ENCODE results near the gene CCDC177.

Gene CCDC177

GRCh38 chr14:69582829-69583228 is 8.2 kb upstream of the CCDC177 start:
- Mint-ChIP-seq H3K27ac (no peak overlapping the region), H3K27me3 (peaks cover 3% of the 10 kb centered on the region), H3K9me3 (ENCODE audit: low read depth) (no peaks in the 10 kb centered on the region), H3K4me1 (ENCODE audit: low read depth) (no peaks in the 10 kb centered on the region), H3K4me3 (no peak overlapping the region), H3K36me3 (peaks cover 2% of the 10 kb centered on the region)

DNA sequence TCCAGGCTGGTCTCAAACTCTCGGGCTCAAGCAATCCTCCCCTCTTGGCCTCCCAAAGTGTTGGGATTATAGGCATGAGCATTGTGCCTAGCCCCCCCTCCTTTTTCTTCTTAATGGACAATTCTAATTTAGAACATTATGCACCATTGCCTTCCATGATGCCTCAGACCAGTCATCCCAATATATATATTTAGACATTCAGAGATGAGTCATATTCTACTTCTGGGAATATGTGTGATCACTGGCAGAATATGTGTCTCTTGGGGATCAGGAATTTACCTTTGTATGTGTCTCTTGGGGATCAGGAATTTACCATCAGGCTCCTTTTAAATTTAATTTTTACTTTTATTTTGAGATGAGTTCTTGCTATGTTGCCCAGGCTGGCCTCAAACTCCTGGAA is 7.5 kb upstream of the CCDC177 start:
- peaks cover 2% of the 10 kb centered on the region for H3K36me3 Mint-ChIP-seq

DNA sequence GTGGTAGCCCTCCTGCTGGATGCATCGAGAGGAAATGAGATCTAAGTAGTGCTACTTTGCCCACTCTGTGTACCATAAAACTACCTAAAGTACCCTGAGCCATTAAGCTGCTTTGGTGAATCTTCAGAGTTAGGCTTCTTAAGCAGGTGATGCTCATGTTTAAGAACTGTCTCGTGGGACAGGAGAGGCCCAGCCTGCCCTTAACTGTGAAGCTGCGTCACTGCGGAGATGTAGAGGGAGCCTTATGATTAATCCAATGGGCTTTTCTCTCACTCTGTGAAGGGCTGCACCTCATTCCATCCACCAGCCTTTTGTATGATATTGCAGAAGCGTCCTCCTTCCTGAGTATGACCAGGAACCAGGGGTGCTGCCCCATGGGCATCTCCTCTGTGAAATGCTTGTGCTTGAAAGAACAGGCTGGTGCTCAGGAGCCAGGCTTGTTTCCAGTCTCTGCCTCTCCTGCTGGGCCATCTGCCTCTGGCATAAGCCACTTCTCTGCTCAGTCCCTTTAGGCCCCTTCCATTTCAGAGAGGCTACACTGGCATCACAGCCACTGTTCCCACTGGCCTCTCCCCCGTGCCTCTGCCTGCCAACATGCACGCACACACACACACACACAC is 6.8 kb upstream of the CCDC177 start:
- Mint-ChIP-seq H3K27ac (no peak overlapping the region), H3K27me3 (peaks cover 7% of the 10 kb centered on the region), H3K9me3 (ENCODE audit: low read depth) (no peaks in the 10 kb centered on the region), H3K4me1 (ENCODE audit: low read depth) (no peaks in the 10 kb centered on the region), H3K36me3 (peaks cover 2% of the 10 kb centered on the region), H3K4me3 (no peak overlapping the region)

More for the DNA sequence above, 7.5 kb upstream of the CCDC177 start:
- Mint-ChIP-seq H3K9me3 (ENCODE audit: low read depth) (no peaks in the 10 kb centered on the region), H3K4me1 (ENCODE audit: low read depth) (no peaks in the 10 kb centered on the region), H3K4me3 (no peak overlapping the region), H3K27me3 (peaks cover 3% of the 10 kb centered on the region), H3K27ac (no peak overlapping the region)

GRCh38 chr14:69580009-69580577 is 5.4 kb upstream of the CCDC177 start:
- no peak overlapping the region for H3K27ac Mint-ChIP-seq
- peaks cover 2% of the 10 kb centered on the region for H3K36me3 Mint-ChIP-seq

DNA sequence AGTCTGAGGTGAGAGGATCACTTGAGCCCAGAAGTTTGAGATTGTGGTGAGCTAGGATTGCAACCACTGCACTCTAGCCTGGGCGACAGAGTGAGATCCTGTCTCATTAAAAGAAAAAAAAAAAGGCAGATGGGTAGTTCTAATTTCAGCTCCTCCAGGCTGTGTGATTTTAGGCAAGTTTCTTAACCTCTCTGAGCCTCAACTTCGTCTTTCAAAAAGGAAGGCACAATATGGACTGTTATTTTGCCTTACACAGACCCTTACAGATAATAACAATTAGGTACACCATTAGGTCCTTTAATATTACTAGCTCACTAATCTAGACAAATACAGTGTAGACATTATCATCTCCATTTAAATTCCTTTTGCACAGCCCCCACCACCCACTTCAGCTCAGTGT is 4.8 kb upstream of the CCDC177 start:
- H3K36me3 Mint-ChIP-seq: peaks cover 2% of the 10 kb centered on the region
- no peak overlapping the region for H3K4me3 Mint-ChIP-seq
- H3K27me3 Mint-ChIP-seq: peaks cover 14% of the 10 kb centered on the region
- H3K4me1 Mint-ChIP-seq (ENCODE audit: low read depth): peaks cover 3% of the 10 kb centered on the region
- no peaks in the 10 kb centered on the region for H3K9me3 Mint-ChIP-seq (ENCODE audit: low read depth)
- H3K27ac Mint-ChIP-seq: no peak overlapping the region

More at GRCh38 chr14:69580009-69580577, 5.4 kb upstream of the CCDC177 start:
- Mint-ChIP-seq H3K4me1 (ENCODE audit: low read depth) (no peaks in the 10 kb centered on the region), H3K4me3 (no peak overlapping the region), H3K27me3 (peaks cover 15% of the 10 kb centered on the region), H3K9me3 (ENCODE audit: low read depth) (no peaks in the 10 kb centered on the region)

DNA sequence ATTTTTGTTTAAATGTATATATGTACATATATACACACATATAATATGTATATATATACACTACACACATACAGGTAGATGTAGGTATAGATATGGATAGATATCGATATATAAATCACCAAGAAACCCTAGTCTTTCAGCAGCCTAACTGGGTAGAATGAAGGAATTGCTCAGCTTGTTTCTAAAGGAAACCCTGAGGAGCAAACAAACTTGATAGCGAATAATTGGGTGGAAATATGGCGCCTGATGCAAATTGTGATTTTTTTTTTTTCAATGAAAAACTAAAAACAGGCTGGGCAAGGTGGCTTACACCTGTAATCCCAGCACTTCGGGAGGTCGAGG is 254 bp upstream of the CCDC177 start:
- Mint-ChIP-seq H3K27me3 (peaks cover 27% of the 10 kb centered on the region), H3K36me3 (peaks cover 2% of the 10 kb centered on the region), H3K9me3 (ENCODE audit: low read depth) (no peaks in the 10 kb centered on the region), H3K4me3 (peak overlapping the region; percentile 93), H3K27ac (no peak overlapping the region), H3K4me1 (ENCODE audit: low read depth) (peaks cover 11% of the 10 kb centered on the region)

GRCh38 chr14:69573831-69574262 is 824 bp downstream of the CCDC177 start:
- H3K9me3 Mint-ChIP-seq (ENCODE audit: low read depth): no peaks in the 10 kb centered on the region
- H3K27me3 Mint-ChIP-seq: peaks cover 36% of the 10 kb centered on the region
- H3K4me1 Mint-ChIP-seq (ENCODE audit: low read depth): peaks cover 11% of the 10 kb centered on the region
- no peak overlapping the region for H3K27ac Mint-ChIP-seq
- peaks cover 2% of the 10 kb centered on the region for H3K36me3 Mint-ChIP-seq
- H3K4me3 Mint-ChIP-seq: peak overlapping the region; percentile 93

DNA sequence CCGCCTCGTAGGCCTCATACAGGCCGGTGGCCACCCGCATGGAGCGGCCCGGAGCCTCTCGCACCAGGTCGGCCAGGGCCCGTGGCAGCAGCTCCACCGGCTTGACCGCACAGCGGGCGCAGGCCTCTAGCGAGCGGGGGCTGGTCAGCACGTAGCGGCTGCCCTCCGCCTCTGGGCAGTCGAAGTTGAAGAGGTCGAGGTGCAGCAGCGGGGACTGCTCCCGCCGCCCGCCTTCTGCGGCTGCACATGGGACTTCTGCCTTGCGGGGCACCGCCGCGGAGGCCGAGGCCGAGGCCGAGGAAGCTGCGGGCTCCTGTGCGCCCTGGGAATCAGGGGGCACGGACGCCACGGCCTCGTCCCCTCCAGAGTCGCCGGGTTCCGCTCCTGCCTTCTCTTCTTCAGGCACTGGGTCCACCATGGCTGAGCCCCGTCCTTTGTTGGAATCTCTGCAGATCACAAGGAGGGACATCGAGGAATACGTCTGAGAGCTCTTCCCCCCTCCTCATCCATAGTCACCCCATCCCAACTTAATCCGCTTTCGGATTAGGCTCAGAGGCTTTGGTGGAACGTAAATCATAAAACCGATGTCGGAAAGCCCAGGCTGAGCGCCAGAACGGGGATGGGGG is 1.4 kb downstream of the CCDC177 start:
- Mint-ChIP-seq H3K27me3 (peaks cover 38% of the 10 kb centered on the region), H3K27ac (no peak overlapping the region), H3K9me3 (ENCODE audit: low read depth) (no peaks in the 10 kb centered on the region)

GRCh38 chr14:69572841-69573135 is 1.9 kb downstream of the CCDC177 start:
- no peak overlapping the region for H3K27ac Mint-ChIP-seq
- peaks cover 41% of the 10 kb centered on the region for H3K27me3 Mint-ChIP-seq
- peaks cover 11% of the 10 kb centered on the region for H3K4me1 Mint-ChIP-seq (ENCODE audit: low read depth)
- no peak overlapping the region for H3K4me3 Mint-ChIP-seq
- no peaks in the 10 kb centered on the region for H3K36me3 Mint-ChIP-seq
- no peaks in the 10 kb centered on the region for H3K9me3 Mint-ChIP-seq (ENCODE audit: low read depth)

More for the DNA sequence above, 1.4 kb downstream of the CCDC177 start:
- H3K4me3 Mint-ChIP-seq: peak overlapping the region; percentile 93
- peaks cover 11% of the 10 kb centered on the region for H3K4me1 Mint-ChIP-seq (ENCODE audit: low read depth)
- H3K36me3 Mint-ChIP-seq: peaks cover under 1% of the 10 kb centered on the region

- Mint-ChIP-seq H3K9me3 (ENCODE audit: low read depth) (no peaks in the 10 kb centered on the region), H3K36me3 (no peaks in the 10 kb centered on the region), H3K27me3 (peaks cover 45% of the 10 kb centered on the region), H3K27ac (no peak overlapping the region), H3K4me1 (ENCODE audit: low read depth) (peaks cover 11% of the 10 kb centered on the region), H3K4me3 (peak overlapping the region; percentile 51)
Measured at GRCh38 chr14:69572030-69572840, 2.4 kb downstream of the CCDC177 start.

DNA sequence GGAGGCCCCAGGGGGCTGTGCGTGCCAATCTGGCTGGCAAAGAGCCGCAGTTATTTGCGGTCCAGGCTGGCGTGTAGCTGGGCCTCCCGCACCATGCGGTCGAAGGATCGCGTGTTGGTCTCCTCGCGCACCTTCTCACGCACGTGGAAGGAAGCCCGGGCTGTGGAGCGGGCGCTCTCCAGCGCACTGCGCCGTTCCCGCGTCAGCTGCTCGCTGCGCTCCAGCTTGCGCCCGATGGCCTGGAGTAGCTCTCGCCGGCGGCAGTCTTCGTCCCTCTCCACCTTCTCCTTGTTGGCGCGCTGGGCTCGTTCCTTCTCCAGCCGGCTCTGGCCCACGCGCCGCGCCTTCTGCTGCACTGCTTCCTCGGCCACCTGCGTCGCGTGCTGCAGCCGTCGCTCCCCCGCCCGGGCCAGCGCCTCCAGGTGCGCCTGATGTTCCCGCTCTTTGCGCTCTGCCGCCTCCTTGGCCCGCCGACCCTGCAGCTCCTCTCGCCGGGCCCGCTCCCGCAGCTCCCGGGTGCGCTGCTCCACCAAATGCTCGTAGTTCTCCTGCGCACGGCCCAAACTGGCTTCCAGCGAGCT is 3.1 kb downstream of the CCDC177 start:
- Mint-ChIP-seq H3K9me3 (ENCODE audit: low read depth) (no peaks in the 10 kb centered on the region), H3K4me3 (peak overlapping the region; percentile 35), H3K4me1 (ENCODE audit: low read depth) (peaks cover 11% of the 10 kb centered on the region), H3K27ac (no peak overlapping the region), H3K27me3 (peaks cover 43% of the 10 kb centered on the region), H3K36me3 (no peaks in the 10 kb centered on the region)

- Mint-ChIP-seq H3K4me1 (ENCODE audit: low read depth) (peaks cover 11% of the 10 kb centered on the region), H3K36me3 (no peaks in the 10 kb centered on the region), H3K9me3 (ENCODE audit: low read depth) (no peaks in the 10 kb centered on the region), H3K27me3 (peaks cover 39% of the 10 kb centered on the region), H3K4me3 (peak overlapping the region; percentile 46), H3K27ac (no peak overlapping the region)
Measured at GRCh38 chr14:69570836-69571330, 3.8 kb downstream of the CCDC177 start.

DNA sequence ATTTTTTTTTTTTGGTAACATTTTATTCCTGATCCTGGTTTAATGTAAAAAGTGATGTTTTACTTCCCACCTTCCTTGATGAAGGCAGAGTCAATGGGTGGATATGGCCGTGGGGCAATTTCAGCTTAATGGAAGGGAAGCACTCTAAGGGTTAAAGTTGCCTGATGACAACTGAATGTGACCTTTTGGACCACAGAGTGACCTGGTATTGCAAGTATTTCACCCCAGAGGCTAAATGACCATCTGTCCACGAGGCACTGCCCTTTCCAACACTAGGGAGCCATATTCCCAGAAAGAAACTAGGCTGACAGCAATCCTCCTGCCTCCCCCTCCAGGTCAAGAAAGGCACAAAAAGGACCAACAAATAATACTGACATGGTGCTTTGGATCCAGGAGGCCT is 4.8 kb downstream of the CCDC177 start:
- no peak overlapping the region for H3K27ac Mint-ChIP-seq
- H3K36me3 Mint-ChIP-seq: no peaks in the 10 kb centered on the region
- no peak overlapping the region for H3K4me3 Mint-ChIP-seq
- H3K4me1 Mint-ChIP-seq (ENCODE audit: low read depth): peaks cover 11% of the 10 kb centered on the region
- no peaks in the 10 kb centered on the region for H3K9me3 Mint-ChIP-seq (ENCODE audit: low read depth)
- peaks cover 38% of the 10 kb centered on the region for H3K27me3 Mint-ChIP-seq

DNA sequence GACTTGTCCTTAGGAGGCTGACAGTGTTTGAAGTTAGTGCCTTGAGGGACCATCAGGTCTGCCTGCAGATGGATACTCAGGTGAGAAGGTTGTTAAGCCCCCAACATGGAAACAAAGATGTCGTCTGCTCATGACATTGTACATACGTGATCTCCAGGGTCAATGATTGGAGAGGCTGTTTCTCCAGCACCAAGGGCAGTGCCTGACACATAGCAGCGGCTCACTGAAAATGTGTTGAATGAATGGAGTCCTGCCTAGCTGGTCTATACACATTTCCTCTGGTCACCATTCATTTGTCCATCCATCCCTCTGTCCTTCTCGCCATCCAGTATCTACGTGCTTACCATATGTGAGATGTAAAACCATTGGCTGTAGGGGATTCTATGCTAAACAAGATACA is 7.1 kb downstream of the CCDC177 start:
- Mint-ChIP-seq H3K4me1 (ENCODE audit: low read depth) (peaks cover 2% of the 10 kb centered on the region), H3K9me3 (ENCODE audit: low read depth) (no peaks in the 10 kb centered on the region), H3K27me3 (peaks cover 33% of the 10 kb centered on the region), H3K27ac (no peak overlapping the region), H3K36me3 (no peaks in the 10 kb centered on the region), H3K4me3 (no peak overlapping the region)

DNA sequence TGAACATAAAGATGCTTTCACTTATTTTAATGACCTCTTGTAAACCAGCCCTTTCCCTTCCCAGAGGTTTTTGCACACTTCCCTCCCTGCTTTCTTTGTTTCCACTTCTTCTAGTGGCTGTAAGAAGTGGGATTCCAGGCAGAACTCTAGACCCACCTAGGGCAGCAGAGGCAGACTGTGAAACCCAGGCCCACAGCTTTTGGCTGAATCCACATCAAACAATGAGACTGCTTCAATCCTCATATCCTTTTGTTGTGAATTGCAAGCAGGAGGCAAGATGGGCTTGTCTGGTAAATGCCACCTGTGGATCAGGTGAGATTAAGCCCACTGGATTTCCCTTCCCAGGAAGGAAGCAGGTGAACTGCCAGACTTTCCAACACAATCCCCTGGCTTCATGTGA is 12.8 kb downstream of the CCDC177 start:
- H3K36me3 Mint-ChIP-seq: no peaks in the 10 kb centered on the region
- no peaks in the 10 kb centered on the region for H3K9me3 Mint-ChIP-seq (ENCODE audit: low read depth)
- H3K27ac Mint-ChIP-seq: no peak overlapping the region
- H3K4me3 Mint-ChIP-seq: no peak overlapping the region
- peaks cover 22% of the 10 kb centered on the region for H3K27me3 Mint-ChIP-seq
- H3K4me1 Mint-ChIP-seq (ENCODE audit: low read depth): no peaks in the 10 kb centered on the region

Data from activated naive CD8-positive, alpha-beta T cell (primary cell).